Endometrial microvascular endothelial cells (primary cell): ENCODE results near the gene ATP2C1. TPM values are rescaled to one million over a fixed set of nuclear protein-coding genes. Genes with fewer than 3 reads are reported as not detected.
"Not testable (repeated sequence)": the region's sequence is repeated elsewhere in the genome, so short reads cannot be mapped to it uniquely, and the experiment has no call there.

Source experiments
- in situ Hi-C: cut with HindIII; loops from 2 replicates; pipeline ENCODE4 v1.10.0; 2017; ENCODE audit warnings: low sequenced_read_pairs, low pct_unique_long_range_greater_than_20kb; ENCODE audit errors: inconsistent ontology term
- total RNA-seq: library from RNA; depleted of rRNA; stranded (reverse); fragments of >200 nt; gene quantifications from one replicate; pipeline ENCODE4 v1.2.3, GENCODE V29; 2015; ENCODE audit errors: inconsistent ontology term

Gene ATP2C1
- total RNA-seq, 1 donor from 2014 or later = 69.2 TPM

DNA sequence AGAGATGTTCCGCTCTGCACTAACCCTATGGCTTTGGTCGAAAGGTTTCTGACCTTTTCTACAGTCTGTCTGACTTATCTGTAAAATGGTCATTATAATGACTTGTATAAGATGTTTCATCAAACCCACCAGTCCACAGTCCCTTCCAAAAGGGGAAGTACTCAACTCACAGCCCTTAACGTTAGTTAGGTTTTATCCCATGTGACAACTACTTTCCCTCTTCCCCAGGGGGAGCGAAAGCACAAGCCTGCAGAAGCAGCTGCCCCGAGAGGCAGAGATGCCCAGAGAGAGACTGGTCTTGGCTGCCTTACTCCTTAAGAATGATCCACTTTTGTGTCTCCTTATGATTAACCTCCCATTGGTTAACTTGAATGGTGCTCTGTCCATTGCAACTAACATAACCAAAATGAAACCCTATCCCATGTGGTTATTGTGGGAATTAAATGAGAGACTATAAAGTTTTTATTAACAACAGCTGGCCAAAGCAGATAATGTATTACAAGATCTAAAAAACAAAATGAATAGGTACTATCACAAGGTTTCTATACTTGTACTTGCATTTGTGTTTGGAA is 126.3 kb downstream of the ATP2C1 start:
- in situ Hi-C loops = no loop called here

- in situ Hi-C loops = no loop called here
Measured at GRCh38 chr3:131025539-131025938, 131.7 kb downstream of the ATP2C1 start.

GRCh38 chr3:131026321-131027151 is 132.7 kb downstream of the ATP2C1 start, which contains the start of the genes ASTE1 and NEK11:
TSS of gene ASTE1 (minus strand) at chr3:131026825. CDS start at chr3:131025306, 1,519 bp downstream.
TSS of gene NEK11 (plus strand) at chr3:131026877. CDS start at chr3:131029709, 2,832 bp downstream.
- in situ Hi-C loops = no loop called here

DNA sequence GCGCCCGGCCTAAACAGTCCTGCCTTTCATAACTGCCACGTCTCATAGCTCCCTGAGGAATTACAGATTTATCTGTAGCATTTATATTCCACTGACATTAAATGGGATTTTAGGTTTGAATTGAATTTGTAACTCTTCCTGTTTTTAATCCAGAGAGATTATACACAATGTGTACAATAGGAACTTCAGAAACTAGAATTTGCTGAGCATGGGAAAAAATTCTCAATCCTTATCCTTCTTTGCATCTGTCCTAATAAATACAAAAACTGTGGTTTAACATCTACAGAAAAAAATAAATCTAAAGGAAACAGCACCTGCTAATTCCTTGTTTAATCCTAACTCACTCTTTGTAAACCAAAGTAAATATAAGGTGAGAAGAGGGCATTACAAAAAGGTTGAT is 135.0 kb downstream of the ATP2C1 start:
- in situ Hi-C loops = no loop called here

- in situ Hi-C loops = no loop called here
Measured at GRCh38 chr3:131031660-131032059, 137.8 kb downstream of the ATP2C1 start.

- in situ Hi-C loops = no loop called here
Measured at GRCh38 chr3:131033480-131034080, 139.7 kb downstream of the ATP2C1 start.

GRCh38 chr3:131036200-131036816 is 142.4 kb downstream of the ATP2C1 start:
- in situ Hi-C loops = no loop called here

GRCh38 chr3:131036986-131037385 is 143.1 kb downstream of the ATP2C1 start:
- in situ Hi-C loops = no loop called here

- in situ Hi-C loops = no loop called here
Measured at GRCh38 chr3:131038326-131038725, 144.4 kb downstream of the ATP2C1 start.

GRCh38 chr3:131042271-131042985 is 148.5 kb downstream of the ATP2C1 start:
- in situ Hi-C loops = not testable (repeated sequence)

DNA sequence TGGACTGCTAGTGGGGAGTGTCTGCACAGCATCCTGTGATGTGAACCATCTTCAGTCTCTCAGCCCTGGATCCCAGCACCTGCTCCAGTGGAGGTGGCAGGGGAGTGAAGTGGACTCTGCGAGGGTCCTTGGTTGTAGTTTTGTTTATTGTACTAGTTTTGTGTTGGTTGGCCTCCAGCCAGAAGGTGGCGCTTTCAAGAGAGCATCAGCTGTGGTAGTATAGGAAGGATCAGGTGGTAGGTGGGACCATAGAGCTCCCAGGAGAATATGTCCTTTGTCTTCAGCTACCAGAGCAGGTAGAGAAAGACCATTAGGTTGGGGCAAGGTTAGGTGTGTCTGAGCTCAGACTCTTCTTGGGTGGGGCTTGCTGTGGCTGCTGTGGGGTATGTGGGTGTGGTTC is 153.7 kb downstream of the ATP2C1 start:
- in situ Hi-C loops = no loop called here

DNA sequence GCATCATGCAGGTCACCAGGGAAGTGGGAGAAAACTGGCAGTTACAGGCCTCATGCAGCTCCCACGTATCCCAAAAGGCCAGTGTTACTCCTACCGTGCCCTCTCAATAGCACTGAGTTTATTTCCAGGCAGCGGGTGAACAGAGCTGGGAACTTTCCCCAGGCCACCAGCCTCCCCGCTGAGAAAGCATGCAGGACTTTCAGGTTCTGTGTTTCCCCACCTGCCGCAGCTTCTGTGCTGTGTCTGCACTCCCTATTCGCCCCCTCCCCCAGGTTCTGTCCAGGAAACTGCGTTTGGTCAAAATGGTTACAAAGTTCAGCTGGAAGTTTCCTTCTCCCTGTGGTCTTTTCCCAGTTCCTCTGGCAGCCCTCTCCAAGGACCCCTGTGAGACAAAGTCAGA is 154.1 kb downstream of the ATP2C1 start:
- in situ Hi-C loops = no loop called here

DNA sequence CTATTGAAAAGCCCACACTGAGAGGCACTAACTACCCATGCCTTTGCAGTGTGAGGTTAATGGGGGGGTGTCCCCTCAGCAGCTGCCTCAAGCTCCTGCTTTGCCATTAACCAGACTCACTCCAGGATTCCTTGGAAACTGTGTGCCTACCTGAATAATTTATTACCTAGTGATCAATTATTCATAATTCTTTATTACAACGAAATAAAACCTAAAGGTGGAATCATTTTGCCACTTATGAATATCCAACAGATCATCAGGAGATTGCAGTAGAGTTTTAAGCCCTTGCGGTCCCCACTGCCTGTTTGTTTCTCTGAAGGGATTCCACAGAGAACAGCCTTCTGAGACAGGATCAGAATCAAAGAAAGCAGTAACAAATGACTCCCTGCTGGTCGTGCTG is 156.1 kb downstream of the ATP2C1 start:
- in situ Hi-C loops = no loop called here

DNA sequence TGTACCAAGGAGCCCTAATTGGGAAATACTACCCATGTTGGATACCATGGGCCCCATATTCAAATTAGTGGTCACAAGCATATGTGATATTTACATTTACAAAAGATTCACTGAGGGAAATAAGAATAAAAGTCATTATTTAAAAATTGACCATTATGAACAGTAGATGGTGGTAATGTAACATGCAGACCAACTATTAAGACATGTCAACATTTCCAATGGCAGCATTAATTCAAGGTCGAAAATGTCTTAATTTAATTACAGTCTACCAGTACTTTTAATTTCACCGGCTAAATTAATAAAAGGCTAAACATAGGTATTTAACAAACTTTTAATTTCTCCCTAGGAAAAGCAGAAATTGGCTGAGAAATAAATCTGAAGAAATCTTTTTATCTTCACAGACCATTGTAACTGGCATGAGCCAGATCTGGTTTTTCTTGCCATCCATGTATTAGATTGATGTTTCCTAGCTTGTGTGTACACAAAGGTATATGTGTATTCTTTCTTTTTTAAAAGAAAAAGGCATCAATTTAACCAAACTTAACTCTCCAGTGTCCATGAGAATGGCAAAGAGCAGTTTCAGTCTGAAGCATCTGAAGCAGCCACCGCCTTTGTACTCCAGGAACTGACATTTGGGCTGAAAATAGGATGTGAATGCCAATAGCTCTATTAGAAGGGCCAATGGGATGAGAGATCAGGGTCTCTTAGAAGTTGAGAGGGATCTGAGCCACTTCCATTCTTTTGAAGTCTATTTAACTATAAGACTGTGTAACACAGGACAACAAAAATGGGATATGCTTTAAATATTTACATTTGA is 159.4 kb downstream of the ATP2C1 start:
- in situ Hi-C loops = no loop called here
